ENCODE data around the gene ADGRG1. TPM values are rescaled to one million over a fixed set of nuclear protein-coding genes. Genes with fewer than 3 reads are reported as not detected.

ADGRG1 gene
- total RNA-seq, 2 experiments from 2014 or later, result not detected

DNA sequence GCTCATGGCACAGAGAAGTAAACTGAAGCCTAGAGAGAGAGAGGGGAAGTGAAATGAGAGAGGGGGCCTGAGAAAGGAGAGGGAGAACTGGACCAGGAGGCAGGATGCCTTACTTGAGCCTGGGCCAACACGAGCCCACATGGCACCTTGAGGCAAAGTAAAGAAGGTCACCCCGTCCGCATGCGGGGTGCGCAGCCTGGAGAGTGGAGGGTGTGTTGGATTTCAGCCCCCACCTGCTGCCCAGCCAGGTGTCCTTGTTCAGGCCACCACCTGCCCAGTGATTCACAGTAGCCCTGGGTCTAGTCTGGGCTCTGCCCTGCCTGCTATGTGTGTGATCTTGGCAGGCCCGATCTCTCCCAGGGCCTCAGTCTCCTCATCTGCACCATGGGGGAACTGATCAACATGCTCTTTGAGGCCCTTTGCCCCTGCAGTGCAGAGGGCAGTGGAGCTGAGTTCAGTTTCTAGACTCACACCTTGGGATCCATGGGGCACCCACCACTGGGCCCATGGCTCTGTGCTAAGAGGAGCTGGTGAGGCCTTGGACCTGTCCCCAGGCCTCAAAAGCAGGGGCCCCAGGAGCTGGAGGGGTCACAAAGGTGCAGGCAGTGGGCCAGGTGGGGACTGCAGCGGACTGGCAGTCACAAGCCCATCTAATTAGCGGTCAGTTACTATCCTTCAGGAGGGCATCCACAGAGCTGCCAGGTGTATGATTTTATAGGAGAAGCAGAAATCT is 56.4 kb downstream of the ADGRG1 start:
- intact Hi-C loops (cut with micrococcal nuclease; ENCODE audit: unreplicated experiment), result no loop called here
- Histone ChIP-seq H3K9me3 (ENCODE audit: low read length) (no peaks in the 10 kb centered on the region), H3K4me1 (ENCODE audit: insufficient read depth, low read length, poor library complexity, severe bottlenecking) (peaks cover 5% of the 10 kb centered on the region), H3K4me3 (ENCODE audit: low read depth, low read length, poor library complexity, severe bottlenecking) (no peak overlapping the region), H4K20me1 (ENCODE audit: insufficient read depth, low read length) (no peaks in the 10 kb centered on the region), H3K36me3 (ENCODE audit: insufficient read depth, low read length) (no peaks in the 10 kb centered on the region), H2AFZ (ENCODE audit: low read length) (no peak overlapping the region), H3K79me2 (ENCODE audit: insufficient read depth, low read depth, low read length) (no peaks in the 10 kb centered on the region), H3K27ac (ENCODE audit: low read depth, low read length, poor library complexity, severe bottlenecking) (no peak overlapping the region), H3K4me2 (ENCODE audit: low read length) (no peak overlapping the region), H3K9me2 (ENCODE audit: insufficient read depth, low read length) (no peaks in the 10 kb centered on the region)
- no peak for DNase-seq (ENCODE audit: low spot score)
- POLR2A ChIA-PET, result no interaction called here
- TF ChIP-seq, protein P1, sequence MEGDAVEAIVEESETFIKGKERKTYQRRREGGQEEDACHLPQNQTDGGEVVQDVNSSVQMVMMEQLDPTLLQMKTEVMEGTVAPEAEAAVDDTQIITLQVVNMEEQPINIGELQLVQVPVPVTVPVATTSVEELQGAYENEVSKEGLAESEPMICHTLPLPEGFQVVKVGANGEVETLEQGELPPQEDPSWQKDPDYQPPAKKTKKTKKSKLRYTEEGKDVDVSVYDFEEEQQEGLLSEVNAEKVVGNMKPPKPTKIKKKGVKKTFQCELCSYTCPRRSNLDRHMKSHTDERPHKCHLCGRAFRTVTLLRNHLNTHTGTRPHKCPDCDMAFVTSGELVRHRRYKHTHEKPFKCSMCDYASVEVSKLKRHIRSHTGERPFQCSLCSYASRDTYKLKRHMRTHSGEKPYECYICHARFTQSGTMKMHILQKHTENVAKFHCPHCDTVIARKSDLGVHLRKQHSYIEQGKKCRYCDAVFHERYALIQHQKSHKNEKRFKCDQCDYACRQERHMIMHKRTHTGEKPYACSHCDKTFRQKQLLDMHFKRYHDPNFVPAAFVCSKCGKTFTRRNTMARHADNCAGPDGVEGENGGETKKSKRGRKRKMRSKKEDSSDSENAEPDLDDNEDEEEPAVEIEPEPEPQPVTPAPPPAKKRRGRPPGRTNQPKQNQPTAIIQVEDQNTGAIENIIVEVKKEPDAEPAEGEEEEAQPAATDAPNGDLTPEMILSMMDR (conservative IDR thresholded peaks at IDR 0.05; ENCODE audit: low read length), result no peak
- no peak for TF ChIP-seq EZH2phosphoT487 (IDR thresholded peaks at IDR 0.05; ENCODE audit: borderline replicate concordance, low read depth, low read length)
- no TSS peak for BruUV-seq (replicated peaks)
- CTCF ChIA-PET (ENCODE audit: unreplicated experiment), result no interaction called here

DNA sequence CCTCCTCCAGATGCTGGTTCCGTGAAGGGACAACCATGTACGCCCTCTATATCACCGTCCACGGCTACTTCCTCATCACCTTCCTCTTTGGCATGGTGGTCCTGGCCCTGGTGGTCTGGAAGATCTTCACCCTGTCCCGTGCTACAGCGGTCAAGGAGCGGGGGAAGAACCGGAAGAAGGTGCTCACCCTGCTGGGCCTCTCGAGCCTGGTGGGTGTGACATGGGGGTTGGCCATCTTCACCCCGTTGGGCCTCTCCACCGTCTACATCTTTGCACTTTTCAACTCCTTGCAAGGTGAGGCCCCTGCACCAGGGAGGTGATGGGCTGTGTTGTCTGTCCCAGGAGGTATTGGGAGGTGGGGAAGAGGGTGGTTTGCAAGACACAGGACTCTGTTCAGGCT is 57.2 kb downstream of the ADGRG1 start:
- Histone ChIP-seq H3K4me2 (ENCODE audit: low read length) (no peak overlapping the region), H3K9me2 (ENCODE audit: insufficient read depth, low read length) (no peaks in the 10 kb centered on the region), H3K4me3 (ENCODE audit: low read depth, low read length, poor library complexity, severe bottlenecking) (no peak overlapping the region), H3K9me3 (ENCODE audit: low read length) (no peaks in the 10 kb centered on the region), H3K36me3 (ENCODE audit: insufficient read depth, low read length) (no peaks in the 10 kb centered on the region), H3K27ac (ENCODE audit: low read depth, low read length, poor library complexity, severe bottlenecking) (no peak overlapping the region), H4K20me1 (ENCODE audit: insufficient read depth, low read length) (no peaks in the 10 kb centered on the region), H3K79me2 (ENCODE audit: insufficient read depth, low read depth, low read length) (no peaks in the 10 kb centered on the region), H3K4me1 (ENCODE audit: insufficient read depth, low read length, poor library complexity, severe bottlenecking) (peaks cover 11% of the 10 kb centered on the region), H2AFZ (ENCODE audit: low read length) (no peak overlapping the region)
- no peak for TF ChIP-seq EZH2phosphoT487 (IDR thresholded peaks at IDR 0.05; ENCODE audit: borderline replicate concordance, low read depth, low read length)
- TF ChIP-seq, protein P1 (conservative IDR thresholded peaks at IDR 0.05; ENCODE audit: low read length), result no peak
- BruUV-seq (replicated peaks), result no TSS peak
- ChIA-PET POLR2A (no interaction called here), CTCF (ENCODE audit: unreplicated experiment) (interaction anchor here (0.6 kb wide), 1 partner anchor 170 kb away, joined by 3 read pairs; no protein-coding TSS in a partner anchor)
- no peak for DNase-seq (ENCODE audit: low spot score)
- intact Hi-C loops (cut with micrococcal nuclease; ENCODE audit: unreplicated experiment), result no loop called here

DNA sequence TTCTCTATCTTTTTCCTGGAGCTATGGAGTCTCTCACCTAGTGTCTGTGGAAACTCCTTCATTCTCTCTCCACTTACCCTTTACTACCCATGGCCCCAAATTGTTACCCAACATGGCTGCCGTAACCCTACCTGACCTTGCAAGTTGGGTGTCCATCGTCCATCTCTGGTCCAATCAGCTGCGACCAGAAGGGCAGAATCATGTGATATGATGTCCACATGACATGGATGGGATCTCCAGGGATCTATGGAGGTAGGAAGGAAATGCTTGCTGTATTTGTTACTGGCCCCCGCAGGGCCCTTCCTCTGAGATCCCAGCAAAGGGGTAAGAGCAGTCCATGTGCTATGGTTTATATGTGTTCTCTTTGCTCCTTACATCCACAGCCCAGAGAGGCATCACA is 58.1 kb downstream of the ADGRG1 start:
- no peaks in the 10 kb centered on the region for H3K9me3 ChIP-seq (ENCODE audit: low read length)
- no peak overlapping the region for H2AFZ ChIP-seq (ENCODE audit: low read length)
- peaks cover 11% of the 10 kb centered on the region for H3K4me1 ChIP-seq (ENCODE audit: insufficient read depth, low read length, poor library complexity, severe bottlenecking)
- H3K9me2 ChIP-seq (ENCODE audit: insufficient read depth, low read length), result no peaks in the 10 kb centered on the region
- no peak overlapping the region for H3K4me3 ChIP-seq (ENCODE audit: low read depth, low read length, poor library complexity, severe bottlenecking)
- ChIA-PET POLR2A (no interaction called here), CTCF (ENCODE audit: unreplicated experiment) (no interaction called here)
- no peak overlapping the region for H3K4me2 ChIP-seq (ENCODE audit: low read length)
- no peaks in the 10 kb centered on the region for H3K79me2 ChIP-seq (ENCODE audit: insufficient read depth, low read depth, low read length)
- intact Hi-C loops (cut with micrococcal nuclease; ENCODE audit: unreplicated experiment), result no loop called here
- DNase-seq (ENCODE audit: low spot score), result no peak
- H4K20me1 ChIP-seq (ENCODE audit: insufficient read depth, low read length), result no peaks in the 10 kb centered on the region
- no peak overlapping the region for H3K27ac ChIP-seq (ENCODE audit: low read depth, low read length, poor library complexity, severe bottlenecking)
- no TSS peak for BruUV-seq (replicated peaks)
- no peaks in the 10 kb centered on the region for H3K36me3 ChIP-seq (ENCODE audit: insufficient read depth, low read length)
- no peak for TF ChIP-seq EZH2phosphoT487 (IDR thresholded peaks at IDR 0.05; ENCODE audit: borderline replicate concordance, low read depth, low read length)
- TF ChIP-seq, protein P1 (conservative IDR thresholded peaks at IDR 0.05; ENCODE audit: low read length), result no peak

Data from OCI-LY7 (cell line).